ENCODE measurements around the gene RAD51B. TPM values are rescaled to one million over a fixed set of nuclear protein-coding genes. Genes with fewer than 3 reads are reported as not detected.
A peak's percentile ranks its signal among the peaks of the same experiment; 100 is the strongest.

Gene RAD51B
- total RNA-seq, 1 donor from 2014 or later, result 16.7 TPM

- Mint-ChIP-seq H3K4me3 (peak overlapping the region; percentile 80), H3K9me3 (peaks cover 7% of the 10 kb centered on the region), H3K36me3 (ENCODE audit: low read depth) (no peaks in the 10 kb centered on the region), H3K27me3 (ENCODE audit: low read depth) (no peaks in the 10 kb centered on the region), H3K27ac (ENCODE audit: unreplicated experiment) (peak overlapping the region; percentile 97), H3K4me1 (peaks cover 74% of the 10 kb centered on the region)
- no peak for TF ChIP-seq CTCF (conservative IDR thresholded peaks at IDR 0.05)
- DNase-seq (ENCODE audit: low read depth, low spot score), result no peak
Observed at GRCh38 chr14:68377006-68377405, 557.4 kb downstream of the RAD51B start.

DNA sequence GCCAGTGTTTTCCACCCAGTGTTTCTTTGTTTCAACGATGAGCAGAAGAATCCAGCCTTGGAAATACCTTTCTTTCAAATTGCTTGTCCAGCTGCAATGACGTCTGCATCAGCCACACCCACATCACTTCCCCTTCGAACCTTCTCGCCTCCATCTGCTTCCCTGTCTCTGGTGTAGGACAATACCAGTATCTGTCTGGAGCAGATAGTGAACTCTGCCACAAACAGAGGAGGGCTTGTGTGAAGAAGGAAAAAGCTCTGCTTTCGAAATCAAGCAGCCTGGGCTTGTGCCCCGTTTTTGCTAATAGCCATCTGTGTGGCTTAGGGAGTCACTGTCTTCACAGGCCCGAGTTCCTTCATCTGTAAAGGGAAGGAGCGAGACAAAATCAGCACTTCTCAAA, 557.9 kb downstream of the RAD51B start:
- H3K4me1 Mint-ChIP-seq, result peaks cover 71% of the 10 kb centered on the region
- no peaks in the 10 kb centered on the region for H3K27me3 Mint-ChIP-seq (ENCODE audit: low read depth)
- peak overlapping the region; percentile 80 for H3K4me3 Mint-ChIP-seq
- no peaks in the 10 kb centered on the region for H3K36me3 Mint-ChIP-seq (ENCODE audit: low read depth)
- H3K27ac Mint-ChIP-seq (ENCODE audit: unreplicated experiment), result peak overlapping the region; percentile 97
- TF ChIP-seq CTCF (conservative IDR thresholded peaks at IDR 0.05), result no peak
- peaks cover 2% of the 10 kb centered on the region for H3K9me3 Mint-ChIP-seq
- DNase-seq (ENCODE audit: low read depth, low spot score), result peak; percentile 36

- Mint-ChIP-seq H3K36me3 (ENCODE audit: low read depth) (no peaks in the 10 kb centered on the region), H3K27ac (ENCODE audit: unreplicated experiment) (no peak overlapping the region), H3K4me1 (peaks cover 74% of the 10 kb centered on the region), H3K4me3 (no peak overlapping the region), H3K27me3 (ENCODE audit: low read depth) (no peaks in the 10 kb centered on the region), H3K9me3 (no peaks in the 10 kb centered on the region)
- no peak for TF ChIP-seq CTCF (conservative IDR thresholded peaks at IDR 0.05)
- no peak for DNase-seq (ENCODE audit: low read depth, low spot score)
Observed at GRCh38 chr14:68379510-68380328, 560.1 kb downstream of the RAD51B start.

DNA sequence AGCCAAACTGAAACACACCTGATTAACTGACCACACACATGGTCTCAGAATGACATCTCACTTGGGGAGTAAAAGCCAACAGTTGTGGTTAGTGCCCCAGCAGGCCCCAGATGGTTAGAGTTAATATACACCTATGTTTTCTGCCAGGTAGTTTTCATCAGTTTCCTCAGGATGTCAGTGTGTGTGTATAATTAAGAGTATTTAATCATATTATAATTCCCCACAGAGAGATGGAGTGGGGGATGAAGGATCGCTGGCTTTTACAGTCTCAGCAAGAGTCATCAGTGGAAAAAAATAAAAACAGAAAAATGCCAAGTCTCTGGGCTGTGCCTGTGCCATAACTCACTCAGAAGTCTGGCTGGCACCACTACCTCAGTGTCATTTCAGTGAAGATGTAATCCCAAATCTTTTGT, 560.8 kb downstream of the RAD51B start:
- Mint-ChIP-seq H3K4me3 (no peak overlapping the region), H3K4me1 (peaks cover 74% of the 10 kb centered on the region), H3K27me3 (ENCODE audit: low read depth) (no peaks in the 10 kb centered on the region), H3K27ac (ENCODE audit: unreplicated experiment) (no peak overlapping the region), H3K36me3 (ENCODE audit: low read depth) (no peaks in the 10 kb centered on the region), H3K9me3 (no peaks in the 10 kb centered on the region)
- DNase-seq (ENCODE audit: low read depth, low spot score), result no peak
- no peak for TF ChIP-seq CTCF (conservative IDR thresholded peaks at IDR 0.05)

GRCh38 chr14:68384335-68384734, 564.8 kb downstream of the RAD51B start:
- TF ChIP-seq CTCF (conservative IDR thresholded peaks at IDR 0.05), result no peak
- H3K36me3 Mint-ChIP-seq (ENCODE audit: low read depth), result no peaks in the 10 kb centered on the region
- no peak overlapping the region for H3K4me3 Mint-ChIP-seq
- no peak for DNase-seq (ENCODE audit: low read depth, low spot score)
- H3K4me1 Mint-ChIP-seq, result peaks cover 69% of the 10 kb centered on the region
- peak overlapping the region; percentile 54 for H3K27ac Mint-ChIP-seq (ENCODE audit: unreplicated experiment)
- H3K9me3 Mint-ChIP-seq, result no peaks in the 10 kb centered on the region
- no peaks in the 10 kb centered on the region for H3K27me3 Mint-ChIP-seq (ENCODE audit: low read depth)
